PC-9 (cell line): ENCODE measurements around the gene ZKSCAN8. TPM values are rescaled to one million over a fixed set of nuclear protein-coding genes. Genes with fewer than 3 reads are reported as not detected.
A peak's percentile ranks its signal among the peaks of the same experiment; 100 is the strongest.

ENCODE experiments used
- BruUV-seq: library from RNA; stranded (reverse); fragments of 400-500 nt; replicated peaks from 2 replicates; lab custom pipeline; 2021; lab: Mats Ljungman, UMichigan
- CTCF ChIA-PET: fragments of 300-600 bp; sonication (Branson Sonifier 250); formaldehyde crosslinking; loops from one replicate; lab custom pipeline; 2022; ENCODE audit warnings: antibody characterized with exemption; lab: Charles Lee
- POLR2A ChIA-PET: fragments of 300-600 bp; sonication (Branson Sonifier 250); formaldehyde crosslinking; loops from one replicate; lab custom pipeline; 2022; ENCODE audit warnings: antibody characterized with exemption; ENCODE audit not compliant: unreplicated experiment; lab: Charles Lee
- DNase-seq, 2 experiments: peaks; one replicate each; pipeline versions ENCODE4 v3.0.0 to v3.0.0-alpha.2; 2015 to 2022; ENCODE audit warnings: mixed read lengths in 1 of 2
- H2AFZ ChIP-seq: fragments of 200-600 bp; sonication (generic); 2 replicates; pipeline ENCODE4 v1.8.1; 2017; ENCODE audit warnings: antibody characterized with exemption
- H3F3A ChIP-seq: fragments of 200-600 bp; sonication (generic); 2 replicates; pipeline ENCODE4 v1.8.1; 2017; ENCODE audit warnings: antibody characterized with exemption, mild to moderate bottlenecking, low read depth; ENCODE audit not compliant: insufficient read depth
- H3K27ac ChIP-seq: fragments of 200-600 bp; sonication (generic); 2 replicates; pipeline ENCODE4 v1.6.1; 2016; ENCODE audit warnings: mixed run types
- H3K27me3 ChIP-seq: fragments of 200-600 bp; sonication (generic); 2 replicates; pipeline ENCODE4 v1.6.1; 2016; ENCODE audit warnings: low read depth, mixed run types; ENCODE audit not compliant: insufficient read depth
- H3K36me3 ChIP-seq: fragments of 200-600 bp; sonication (generic); 2 replicates; pipeline ENCODE4 v1.6.1; 2016; ENCODE audit warnings: low read depth, mixed run types
- H3K4me1 ChIP-seq: fragments of 200-600 bp; sonication (generic); replicated peaks from 2 replicates; pipeline ENCODE4 v1.6.1; 2016; ENCODE audit warnings: mixed run types; ENCODE audit not compliant: insufficient read depth
- H3K4me2 ChIP-seq: fragments of 200-600 bp; sonication (generic); 2 replicates; pipeline ENCODE4 v1.6.1; 2017; ENCODE audit warnings: mixed run types
- H3K4me3 ChIP-seq: fragments of 200-600 bp; sonication (generic); 2 replicates; pipeline ENCODE4 v1.6.1; 2016; ENCODE audit warnings: mixed run types
- H3K79me2 ChIP-seq: fragments of 200-600 bp; sonication (generic); 2 replicates; pipeline ENCODE4 v1.6.1; 2017; ENCODE audit warnings: low read depth, mixed run types
- H3K9me2 ChIP-seq: fragments of 200-600 bp; sonication (generic); 2 replicates; pipeline ENCODE4 v1.8.1; 2017; ENCODE audit warnings: mild to moderate bottlenecking; ENCODE audit not compliant: insufficient read depth
- H3K9me3 ChIP-seq: fragments of 200-600 bp; sonication (generic); 2 replicates; pipeline ENCODE4 v1.8.1; 2016; ENCODE audit warnings: low read depth; ENCODE audit not compliant: insufficient read depth
- H4K20me1 ChIP-seq: fragments of 200-600 bp; sonication (generic); 2 replicates; pipeline ENCODE4 v1.8.1; 2017; ENCODE audit not compliant: insufficient read depth
- EZH2 ChIP-seq: fragments of 200-600 bp; sonication (generic); IDR thresholded peaks from 2 replicates; pipeline ENCODE4 v1.8.0; 2017; ENCODE audit warnings: antibody characterized with exemption, low read depth
- intact Hi-C: fragments of 100-400 bp; cut with micrococcal nuclease; formaldehyde crosslinking; loops from one replicate; pipeline ENCODE4 v1.10.0; 2022; ENCODE audit not compliant: unreplicated experiment
- total RNA-seq: library from RNA; stranded (reverse); gene quantifications from 2 replicates; pipeline ENCODE4 v1.2.3, GENCODE V29; 2021
- TF ChIP-seq, protein P1 (sequence below): fragments of 200-600 bp; sonication (generic); conservative IDR thresholded peaks from 2 replicates; pipeline ENCODE4 v1.6.1; 2017; ENCODE audit warnings: mixed run types, antibody characterized with exemption, mild to moderate bottlenecking, moderate library complexity

Gene ZKSCAN8
- total RNA-seq, 1 experiment from 2014 or later, result 31.5 TPM

DNA sequence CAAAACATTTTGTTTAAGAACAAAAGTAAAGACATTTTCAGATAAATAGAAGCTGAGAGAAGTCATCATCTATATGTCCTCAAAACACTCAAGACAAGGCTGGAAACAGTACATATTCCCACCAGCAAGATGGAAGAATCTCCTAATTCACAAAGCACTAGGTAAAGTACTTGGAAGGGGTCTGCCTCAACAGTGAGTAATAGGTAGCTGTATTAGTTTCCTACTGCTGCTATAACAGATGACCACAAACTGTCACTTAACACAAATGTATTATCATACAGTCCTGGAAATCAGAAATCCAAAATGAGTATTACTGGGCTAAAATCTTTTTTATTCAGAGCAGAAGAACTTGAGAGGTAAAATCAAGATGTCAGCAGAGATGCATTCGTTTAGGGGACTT is 40.6 kb downstream of the ZKSCAN8 start:
- H3K27ac ChIP-seq, result no peak overlapping the region
- BruUV-seq, result no TSS peak
- ChIA-PET POLR2A (interaction anchor here (0.5 kb wide), 1 partner anchor 167 kb away, joined by 6 read pairs; the partner anchor contains the start of gene ZKSCAN3), CTCF (no interaction called here)
- H3K36me3 ChIP-seq, result no peaks in the 10 kb centered on the region
- H3K9me3 ChIP-seq, result 0 out of 2 replicates have a peak, but pooled peaks cover 7% of the 10 kb centered on the region
- H3K4me1 ChIP-seq, result no peaks in the 10 kb centered on the region
- no peak overlapping the region for H3K4me3 ChIP-seq
- peak overlapping the region; percentile 50; the same call in 1 of the 2 replicates for H2AFZ ChIP-seq
- no peaks in the 10 kb centered on the region for H3K79me2 ChIP-seq
- no peaks in the 10 kb centered on the region for H3F3A ChIP-seq
- no peaks in the 10 kb centered on the region for H3K9me2 ChIP-seq
- TF ChIP-seq, protein P1, sequence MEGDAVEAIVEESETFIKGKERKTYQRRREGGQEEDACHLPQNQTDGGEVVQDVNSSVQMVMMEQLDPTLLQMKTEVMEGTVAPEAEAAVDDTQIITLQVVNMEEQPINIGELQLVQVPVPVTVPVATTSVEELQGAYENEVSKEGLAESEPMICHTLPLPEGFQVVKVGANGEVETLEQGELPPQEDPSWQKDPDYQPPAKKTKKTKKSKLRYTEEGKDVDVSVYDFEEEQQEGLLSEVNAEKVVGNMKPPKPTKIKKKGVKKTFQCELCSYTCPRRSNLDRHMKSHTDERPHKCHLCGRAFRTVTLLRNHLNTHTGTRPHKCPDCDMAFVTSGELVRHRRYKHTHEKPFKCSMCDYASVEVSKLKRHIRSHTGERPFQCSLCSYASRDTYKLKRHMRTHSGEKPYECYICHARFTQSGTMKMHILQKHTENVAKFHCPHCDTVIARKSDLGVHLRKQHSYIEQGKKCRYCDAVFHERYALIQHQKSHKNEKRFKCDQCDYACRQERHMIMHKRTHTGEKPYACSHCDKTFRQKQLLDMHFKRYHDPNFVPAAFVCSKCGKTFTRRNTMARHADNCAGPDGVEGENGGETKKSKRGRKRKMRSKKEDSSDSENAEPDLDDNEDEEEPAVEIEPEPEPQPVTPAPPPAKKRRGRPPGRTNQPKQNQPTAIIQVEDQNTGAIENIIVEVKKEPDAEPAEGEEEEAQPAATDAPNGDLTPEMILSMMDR, result no peak
- TF ChIP-seq EZH2, result no peak
- DNase-seq, result no peak
- no peaks in the 10 kb centered on the region for H4K20me1 ChIP-seq
- intact Hi-C loops, result no loop called here
- no peak overlapping the region for H3K4me2 ChIP-seq
- H3K27me3 ChIP-seq, result no peaks in the 10 kb centered on the region

DNA sequence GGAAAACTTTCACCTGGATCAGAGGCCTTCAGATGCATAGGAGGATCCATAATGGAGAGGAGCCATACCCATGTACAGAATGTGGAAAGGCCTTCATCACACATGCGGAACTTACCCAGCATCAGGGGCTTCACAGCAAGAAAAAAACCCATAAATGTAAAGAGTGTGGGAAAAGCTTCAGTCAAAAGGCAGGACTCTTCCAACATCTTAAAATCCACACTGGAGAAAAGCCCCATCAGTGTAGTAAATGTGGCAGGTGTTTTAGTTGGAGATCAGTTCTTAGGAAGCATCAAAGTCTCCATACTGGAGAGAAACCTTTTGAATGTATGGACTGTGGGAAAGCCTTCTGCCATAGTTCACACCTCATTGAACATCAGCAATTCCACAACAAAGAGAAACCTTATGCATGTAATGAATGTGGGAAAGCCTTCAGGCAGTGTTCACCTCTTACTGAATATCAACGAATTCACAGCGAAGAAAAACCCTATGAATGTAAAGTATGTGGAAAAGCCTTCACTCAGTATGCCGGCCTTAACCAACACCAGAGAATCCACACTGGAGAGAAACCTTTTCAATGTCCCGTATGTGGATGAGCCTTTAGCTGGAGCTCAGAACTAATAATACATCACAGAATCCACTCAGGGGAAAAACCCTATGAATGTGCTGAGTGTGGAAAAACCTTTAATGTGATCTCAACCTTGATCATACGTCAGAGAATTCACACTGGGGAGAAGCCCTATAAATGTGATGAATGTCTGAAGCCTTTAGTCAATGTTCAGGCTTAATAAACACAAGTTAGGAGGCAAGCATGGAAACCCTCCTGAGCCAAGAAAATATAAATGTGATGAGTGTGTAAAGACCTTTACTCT is 46.7 kb downstream of the ZKSCAN8 start:
- no peaks in the 10 kb centered on the region for H3K79me2 ChIP-seq
- TF ChIP-seq EZH2, result no peak
- TF ChIP-seq, protein P1, result no peak
- H3K4me2 ChIP-seq, result no peak overlapping the region
- H3K27ac ChIP-seq, result no peak overlapping the region
- DNase-seq, result no peak
- no peaks in the 10 kb centered on the region for H3F3A ChIP-seq
- H3K9me2 ChIP-seq, result no peaks in the 10 kb centered on the region
- 0 out of 2 replicates have a peak, but pooled peaks cover 3% of the 10 kb centered on the region for H3K27me3 ChIP-seq
- H4K20me1 ChIP-seq, result no peaks in the 10 kb centered on the region
- CTCF ChIA-PET, result no interaction called here
- no TSS peak for BruUV-seq
- H3K36me3 ChIP-seq, result no peaks in the 10 kb centered on the region
- peaks cover 24% of the 10 kb centered on the region for H3K9me3 ChIP-seq
- no peak overlapping the region for H3K4me3 ChIP-seq
- POLR2A ChIA-PET, result no interaction called here
- no peaks in the 10 kb centered on the region for H3K4me1 ChIP-seq
- intact Hi-C loops, result no loop called here
- H2AFZ ChIP-seq, result no peak overlapping the region

DNA sequence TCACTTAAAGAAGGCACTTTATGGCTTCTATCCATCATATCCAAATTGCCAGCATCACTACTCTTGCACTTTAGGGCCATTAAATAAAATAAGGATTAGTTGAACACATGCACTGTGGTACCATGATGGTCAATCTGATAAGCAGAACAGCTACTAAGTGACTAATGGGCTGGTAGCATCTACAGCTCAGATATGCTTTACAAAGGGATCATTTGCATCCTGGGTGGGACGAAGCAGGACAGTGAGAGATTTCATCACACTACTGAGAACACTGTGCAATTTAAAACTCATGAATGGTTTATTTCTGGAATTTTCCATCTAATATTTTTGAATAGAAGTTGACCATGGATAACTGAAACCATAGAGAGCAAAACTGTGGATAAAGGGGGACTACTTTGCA is 58.3 kb downstream of the ZKSCAN8 start:
- no peak overlapping the region for H3K4me2 ChIP-seq
- no TSS peak for BruUV-seq
- no peaks in the 10 kb centered on the region for H3K79me2 ChIP-seq
- H3K36me3 ChIP-seq, result no peaks in the 10 kb centered on the region
- ChIA-PET POLR2A (no interaction called here), CTCF (no interaction called here)
- no peaks in the 10 kb centered on the region for H3K4me1 ChIP-seq
- no peaks in the 10 kb centered on the region for H4K20me1 ChIP-seq
- TF ChIP-seq, protein P1, result no peak
- no peak for TF ChIP-seq EZH2
- no peaks in the 10 kb centered on the region for H3K9me2 ChIP-seq
- peaks cover 16% of the 10 kb centered on the region; the same call in 1 of the 2 replicates for H3K27me3 ChIP-seq
- H3K4me3 ChIP-seq, result no peak overlapping the region
- no peak overlapping the region for H3K27ac ChIP-seq
- intact Hi-C loops, result no loop called here
- H3F3A ChIP-seq, result no peaks in the 10 kb centered on the region
- H2AFZ ChIP-seq, result no peak overlapping the region
- DNase-seq, result no peak
- H3K9me3 ChIP-seq, result 0 out of 2 replicates have a peak, but pooled peaks cover 2% of the 10 kb centered on the region
